ENCODE results near the gene DPH1. TPM values are rescaled to one million over a fixed set of nuclear protein-coding genes. Genes with fewer than 3 reads are reported as not detected.
A peak's percentile ranks its signal among the peaks of the same experiment; 100 is the strongest.

The DPH1 gene
- total RNA-seq, 1 donor: 28.8 TPM

DNA sequence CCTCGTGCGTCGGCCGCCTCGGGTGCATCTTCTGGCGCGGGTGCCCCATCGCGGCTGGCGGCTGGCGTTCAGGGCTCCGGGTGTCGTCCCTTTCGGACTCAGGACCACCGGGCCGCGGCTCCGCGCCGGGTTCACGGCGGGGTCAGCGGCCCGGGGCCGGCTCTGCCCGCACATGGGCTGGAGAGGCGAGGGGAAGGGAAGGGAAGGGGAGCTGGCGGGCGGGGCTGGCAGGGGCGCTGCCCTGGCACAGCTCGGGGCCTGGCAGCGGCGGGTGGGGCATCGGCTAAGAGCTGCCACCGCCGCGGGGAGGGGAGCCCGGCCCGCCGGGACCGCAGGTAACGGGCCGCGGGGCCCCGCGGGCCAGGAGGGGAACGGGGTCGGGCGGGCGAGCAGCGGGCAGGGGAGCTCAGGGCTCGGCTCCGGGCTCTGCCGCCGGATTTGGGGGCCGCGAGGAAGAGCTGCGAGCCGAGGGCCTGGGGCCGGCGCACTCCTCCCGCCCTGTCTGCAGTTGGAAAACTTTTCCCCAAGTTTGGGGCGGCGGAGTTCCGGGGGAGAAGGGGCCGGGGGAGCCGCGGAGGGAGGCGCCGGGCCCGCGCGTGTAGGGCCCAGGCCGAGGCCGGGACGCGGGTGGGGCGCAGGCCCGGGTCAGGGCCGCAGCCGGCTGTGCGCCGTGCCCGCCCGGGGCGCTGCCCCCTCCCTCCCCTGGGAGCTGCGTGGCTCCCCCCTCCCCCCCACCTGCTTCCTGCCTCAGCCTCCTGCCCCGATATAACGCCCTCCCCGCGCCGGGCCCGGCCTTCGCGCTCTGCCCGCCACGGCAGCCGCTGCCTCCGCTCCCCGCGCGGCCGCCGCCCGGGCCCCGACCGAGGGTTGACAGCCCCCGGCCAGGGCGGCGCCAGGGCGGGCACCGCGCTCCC, 25.6 kb downstream of the DPH1 start:
- H3K4me3 ChIP-seq (ENCODE audit: low read depth, low read length): peak overlapping the region; percentile 72
- no peak for DNase-seq (ENCODE audit: low read depth)
- TF ChIP-seq, protein P1, sequence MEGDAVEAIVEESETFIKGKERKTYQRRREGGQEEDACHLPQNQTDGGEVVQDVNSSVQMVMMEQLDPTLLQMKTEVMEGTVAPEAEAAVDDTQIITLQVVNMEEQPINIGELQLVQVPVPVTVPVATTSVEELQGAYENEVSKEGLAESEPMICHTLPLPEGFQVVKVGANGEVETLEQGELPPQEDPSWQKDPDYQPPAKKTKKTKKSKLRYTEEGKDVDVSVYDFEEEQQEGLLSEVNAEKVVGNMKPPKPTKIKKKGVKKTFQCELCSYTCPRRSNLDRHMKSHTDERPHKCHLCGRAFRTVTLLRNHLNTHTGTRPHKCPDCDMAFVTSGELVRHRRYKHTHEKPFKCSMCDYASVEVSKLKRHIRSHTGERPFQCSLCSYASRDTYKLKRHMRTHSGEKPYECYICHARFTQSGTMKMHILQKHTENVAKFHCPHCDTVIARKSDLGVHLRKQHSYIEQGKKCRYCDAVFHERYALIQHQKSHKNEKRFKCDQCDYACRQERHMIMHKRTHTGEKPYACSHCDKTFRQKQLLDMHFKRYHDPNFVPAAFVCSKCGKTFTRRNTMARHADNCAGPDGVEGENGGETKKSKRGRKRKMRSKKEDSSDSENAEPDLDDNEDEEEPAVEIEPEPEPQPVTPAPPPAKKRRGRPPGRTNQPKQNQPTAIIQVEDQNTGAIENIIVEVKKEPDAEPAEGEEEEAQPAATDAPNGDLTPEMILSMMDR (IDR thresholded peaks at IDR 0.05; ENCODE audit: insufficient read depth, low read length): no peak

DNA sequence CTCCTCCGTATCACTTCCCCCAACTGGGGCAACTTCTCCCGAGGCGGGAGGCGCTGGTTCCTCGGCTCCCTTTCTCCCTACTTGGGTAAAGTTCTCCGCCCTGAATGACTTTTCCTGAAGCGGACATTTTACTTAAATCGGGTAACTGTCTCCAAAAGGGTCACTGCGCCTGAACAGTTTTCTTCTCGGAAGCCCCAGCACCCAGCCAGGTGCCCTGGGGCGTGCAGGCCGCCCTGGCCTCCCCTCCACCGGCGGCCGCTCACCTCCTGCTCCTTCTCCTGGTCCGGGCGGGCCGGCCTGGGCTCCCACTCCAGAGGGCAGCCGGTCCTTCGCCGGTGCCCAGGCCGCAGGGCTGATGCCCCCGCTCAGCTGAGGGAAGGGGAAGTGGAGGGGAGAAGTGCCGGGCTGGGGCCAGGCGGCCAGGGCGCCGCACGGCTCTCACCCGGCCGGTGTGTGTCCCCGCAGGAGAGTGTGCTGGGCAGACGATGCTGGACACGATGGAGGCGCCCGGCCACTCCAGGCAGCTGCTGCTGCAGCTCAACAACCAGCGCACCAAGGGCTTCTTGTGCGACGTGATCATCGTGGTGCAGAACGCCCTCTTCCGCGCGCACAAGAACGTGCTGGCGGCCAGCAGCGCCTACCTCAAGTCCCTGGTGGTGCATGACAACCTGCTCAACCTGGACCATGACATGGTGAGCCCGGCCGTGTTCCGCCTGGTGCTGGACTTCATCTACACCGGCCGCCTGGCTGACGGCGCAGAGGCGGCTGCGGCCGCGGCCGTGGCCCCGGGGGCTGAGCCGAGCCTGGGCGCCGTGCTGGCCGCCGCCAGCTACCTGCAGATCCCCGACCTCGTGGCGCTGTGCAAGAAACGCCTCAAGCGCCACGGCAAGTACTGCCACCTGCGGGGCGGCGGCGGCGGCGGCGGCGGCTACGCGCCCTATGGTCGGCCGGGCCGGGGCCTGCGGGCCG, 26.5 kb downstream of the DPH1 start:
- H3K4me3 ChIP-seq (ENCODE audit: low read depth, low read length): peak overlapping the region; percentile 72
- TF ChIP-seq, protein P1 (IDR thresholded peaks at IDR 0.05; ENCODE audit: insufficient read depth, low read length): no peak
- DNase-seq (ENCODE audit: low read depth): peak; percentile 66

DNA sequence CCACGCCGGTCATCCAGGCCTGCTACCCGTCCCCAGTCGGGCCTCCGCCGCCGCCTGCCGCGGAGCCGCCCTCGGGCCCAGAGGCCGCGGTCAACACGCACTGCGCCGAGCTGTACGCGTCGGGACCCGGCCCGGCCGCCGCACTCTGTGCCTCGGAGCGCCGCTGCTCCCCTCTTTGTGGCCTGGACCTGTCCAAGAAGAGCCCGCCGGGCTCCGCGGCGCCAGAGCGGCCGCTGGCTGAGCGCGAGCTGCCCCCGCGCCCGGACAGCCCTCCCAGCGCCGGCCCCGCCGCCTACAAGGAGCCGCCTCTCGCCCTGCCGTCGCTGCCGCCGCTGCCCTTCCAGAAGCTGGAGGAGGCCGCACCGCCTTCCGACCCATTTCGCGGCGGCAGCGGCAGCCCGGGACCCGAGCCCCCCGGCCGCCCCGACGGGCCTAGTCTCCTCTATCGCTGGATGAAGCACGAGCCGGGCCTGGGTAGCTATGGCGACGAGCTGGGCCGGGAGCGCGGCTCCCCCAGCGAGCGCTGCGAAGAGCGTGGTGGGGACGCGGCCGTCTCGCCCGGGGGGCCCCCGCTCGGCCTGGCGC, 27.3 kb downstream of the DPH1 start:
- TF ChIP-seq, protein P1 (IDR thresholded peaks at IDR 0.05; ENCODE audit: insufficient read depth, low read length): no peak
- no peak for DNase-seq (ENCODE audit: low read depth)
- peak overlapping the region; percentile 72 for H3K4me3 ChIP-seq (ENCODE audit: low read depth, low read length)

DNA sequence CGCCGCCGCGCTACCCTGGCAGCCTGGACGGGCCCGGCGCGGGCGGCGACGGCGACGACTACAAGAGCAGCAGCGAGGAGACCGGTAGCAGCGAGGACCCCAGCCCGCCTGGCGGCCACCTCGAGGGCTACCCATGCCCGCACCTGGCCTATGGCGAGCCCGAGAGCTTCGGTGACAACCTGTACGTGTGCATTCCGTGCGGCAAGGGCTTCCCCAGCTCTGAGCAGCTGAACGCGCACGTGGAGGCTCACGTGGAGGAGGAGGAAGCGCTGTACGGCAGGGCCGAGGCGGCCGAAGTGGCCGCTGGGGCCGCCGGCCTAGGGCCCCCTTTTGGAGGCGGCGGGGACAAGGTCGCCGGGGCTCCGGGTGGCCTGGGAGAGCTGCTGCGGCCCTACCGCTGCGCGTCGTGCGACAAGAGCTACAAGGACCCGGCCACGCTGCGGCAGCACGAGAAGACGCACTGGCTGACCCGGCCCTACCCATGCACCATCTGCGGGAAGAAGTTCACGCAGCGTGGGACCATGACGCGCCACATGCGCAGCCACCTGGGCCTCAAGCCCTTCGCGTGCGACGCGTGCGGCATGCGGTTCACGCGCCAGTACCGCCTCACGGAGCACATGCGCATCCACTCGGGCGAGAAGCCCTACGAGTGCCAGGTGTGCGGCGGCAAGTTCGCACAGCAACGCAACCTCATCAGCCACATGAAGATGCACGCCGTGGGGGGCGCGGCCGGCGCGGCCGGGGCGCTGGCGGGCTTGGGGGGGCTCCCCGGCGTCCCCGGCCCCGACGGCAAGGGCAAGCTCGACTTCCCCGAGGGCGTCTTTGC, 28.0 kb downstream of the DPH1 start:
- TF ChIP-seq, protein P1 (IDR thresholded peaks at IDR 0.05; ENCODE audit: insufficient read depth, low read length): no peak
- DNase-seq (ENCODE audit: low read depth): peak; percentile 58
- peak overlapping the region; percentile 72 for H3K4me3 ChIP-seq (ENCODE audit: low read depth, low read length)

DNA sequence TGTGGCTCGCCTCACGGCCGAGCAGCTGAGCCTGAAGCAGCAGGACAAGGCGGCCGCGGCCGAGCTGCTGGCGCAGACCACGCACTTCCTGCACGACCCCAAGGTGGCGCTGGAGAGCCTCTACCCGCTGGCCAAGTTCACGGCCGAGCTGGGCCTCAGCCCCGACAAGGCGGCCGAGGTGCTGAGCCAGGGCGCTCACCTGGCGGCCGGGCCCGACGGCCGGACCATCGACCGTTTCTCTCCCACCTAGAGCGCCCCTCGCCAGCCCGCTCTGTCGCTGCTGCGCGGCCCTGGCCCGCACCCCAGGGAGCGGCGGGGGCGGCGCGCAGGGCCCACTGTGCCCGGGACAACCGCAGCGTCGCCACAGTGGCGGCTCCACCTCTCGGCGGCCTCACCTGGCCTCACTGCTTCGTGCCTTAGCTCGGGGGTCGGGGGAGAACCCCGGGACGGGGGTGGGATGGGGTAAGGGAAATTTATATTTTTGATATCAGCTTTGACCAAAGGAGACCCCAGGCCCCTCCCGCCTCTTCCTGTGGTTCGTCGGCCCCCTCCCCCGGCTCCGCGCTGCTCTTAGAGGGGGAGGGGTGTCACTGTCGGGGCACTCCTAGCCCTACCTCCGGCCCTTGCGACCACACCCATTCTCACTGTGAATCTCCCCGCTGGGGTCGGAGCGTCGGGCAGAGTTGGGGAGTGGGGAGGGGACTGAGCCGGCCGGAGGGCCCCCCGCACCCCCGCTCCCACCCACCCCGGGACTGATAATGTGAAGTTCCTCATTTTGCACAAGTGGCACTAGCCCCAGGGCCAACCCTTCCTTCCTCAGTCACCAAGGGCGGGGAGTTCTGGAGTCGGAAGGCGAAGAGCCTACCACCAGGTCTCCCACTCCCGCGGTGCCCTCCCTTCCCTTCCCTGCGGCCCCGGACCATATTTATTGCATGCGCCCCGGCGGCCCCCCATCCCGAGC, 28.9 kb downstream of the DPH1 start:
- DNase-seq (ENCODE audit: low read depth): peak; percentile 86
- H3K4me3 ChIP-seq (ENCODE audit: low read depth, low read length): peak overlapping the region; percentile 72

More for the DNA sequence above, 28.9 kb downstream of the DPH1 start:
- TF ChIP-seq, protein P1 (IDR thresholded peaks at IDR 0.05; ENCODE audit: insufficient read depth, low read length): peak; percentile 82

Data from fibroblast of the aortic adventitia (primary cell).